ENCODE results near the gene PNPLA6. TPM values are rescaled to one million over a fixed set of nuclear protein-coding genes. Genes with fewer than 3 reads are reported as not detected.

Gene PNPLA6
- total and polyA plus RNA-seq, 2 of the 8 experiments (the other 6 are each of a cell fraction or from before 2014, with no cell fraction given) = 55.1 to 121 TPM

DNA sequence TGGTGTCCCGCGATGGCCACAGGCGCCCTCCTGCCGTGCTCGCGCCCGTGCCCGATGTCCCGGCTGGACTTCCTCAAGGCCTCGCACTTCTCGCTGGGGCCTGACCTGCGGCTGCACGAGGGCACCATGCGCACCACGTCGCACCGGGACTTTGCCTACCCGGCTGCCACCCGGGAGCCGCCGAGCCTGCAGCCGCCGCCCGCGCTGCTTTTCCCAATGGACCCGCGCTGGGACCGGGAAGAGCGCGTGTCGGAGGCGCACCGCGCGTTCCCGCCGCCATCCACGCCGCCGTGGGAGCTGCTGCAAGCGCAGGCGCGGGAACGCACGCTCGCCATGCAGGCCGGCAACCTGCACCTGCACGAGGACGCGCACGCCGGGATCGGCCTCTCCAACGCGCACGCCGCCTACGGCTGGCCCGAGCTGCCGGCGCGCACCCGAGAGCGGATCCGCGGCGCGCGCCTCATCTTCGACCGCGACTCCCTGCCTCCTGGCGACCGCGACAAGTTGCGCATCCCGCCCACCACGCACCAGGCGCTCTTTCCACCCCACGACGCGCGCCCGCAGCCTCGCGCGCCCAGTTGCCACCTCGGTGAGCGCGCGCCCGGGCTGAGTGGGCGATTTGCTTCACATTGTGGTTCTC, 34.6 kb upstream of the PNPLA6 start (continued):
- TF ChIP-seq CHD7 (IDR thresholded peaks at IDR 0.05; ENCODE audit: insufficient replicate concordance, low read length) = no peak

Data from H1 (cell line).